Neuronal stem cell (in vitro differentiated cells): Measurements from ENCODE around the gene NOLC1.

Experiments
- DNase-seq: peaks from one replicate; pipeline ENCODE4 v3.0.0-alpha.2; 2013; ENCODE audit warnings: low spot score
- H2AFZ ChIP-seq: one replicate; pipeline ENCODE4 v1.6.1; 2013; ENCODE audit warnings: mild to moderate bottlenecking, low read length, inconsistent platforms
- H2AK5ac ChIP-seq: 2 replicates; pipeline ENCODE4 v1.6.1; 2013; ENCODE audit warnings: low read depth, mild to moderate bottlenecking, inconsistent platforms, low read length, moderate library complexity, mixed read lengths
- H2BK120ac ChIP-seq: 2 replicates; pipeline ENCODE4 v1.6.1; 2013; ENCODE audit warnings: low read depth, mild to moderate bottlenecking, inconsistent platforms, low read length, moderate library complexity, mixed read lengths
- H2BK12ac ChIP-seq: one replicate; pipeline ENCODE4 v1.6.1; 2013; ENCODE audit warnings: low read length, inconsistent platforms
- H2BK15ac ChIP-seq: 2 replicates; pipeline ENCODE4 v1.6.1; 2013; ENCODE audit warnings: mild to moderate bottlenecking, low read length, inconsistent platforms, mixed read lengths
- H2BK5ac ChIP-seq: one replicate; pipeline ENCODE4 v1.6.1; 2013; ENCODE audit warnings: inconsistent platforms, mild to moderate bottlenecking, low read length, moderate library complexity
- H3K14ac ChIP-seq: one replicate; pipeline ENCODE4 v1.6.1; 2013; ENCODE audit warnings: low read length, inconsistent platforms
- H3K18ac ChIP-seq: 2 replicates; pipeline ENCODE4 v1.6.1; 2013; ENCODE audit warnings: low read length, inconsistent platforms
- H3K23ac ChIP-seq: 2 replicates; pipeline ENCODE4 v1.6.1; 2013; ENCODE audit warnings: low read depth, mild to moderate bottlenecking, mixed read lengths, low read length, inconsistent platforms; ENCODE audit not compliant: poor library complexity
- H3K27ac ChIP-seq: replicated peaks from 3 replicates; pipeline ENCODE4 v1.5.1; 2013; ENCODE audit warnings: low read length, inconsistent platforms
- H3K27me3 ChIP-seq, 3 experiments: 2 replicates each; pipeline ENCODE4 v1.6.1; 2013; ENCODE audit warnings: low read length in 3 of 3, mild to moderate bottlenecking in 2 of 3, inconsistent platforms in 1 of 3, low read depth in 1 of 3, mixed read lengths in 1 of 3, moderate library complexity in 1 of 3; ENCODE audit not compliant: control insufficient read depth in 3 of 3, insufficient read depth in 3 of 3
- H3K36me3 ChIP-seq, 2 donors: replicated peaks in 1 of 2; 2 replicates each; pipeline ENCODE4 v1.6.1; 2013; ENCODE audit warnings: low read length in 2 of 2; ENCODE audit not compliant: control insufficient read depth in 2 of 2, insufficient read depth in 2 of 2
- H3K4ac ChIP-seq: 2 replicates; pipeline ENCODE4 v1.6.1; 2013; ENCODE audit warnings: inconsistent platforms, mild to moderate bottlenecking, low read length, moderate library complexity
- H3K4me1 ChIP-seq, 2 donors: 1 replicate in 1 of 2; 2 replicates in 1 of 2; pipeline ENCODE4 v1.6.1; 2013; ENCODE audit warnings: low read length in 2 of 2, low read depth in 1 of 2; ENCODE audit not compliant: control insufficient read depth in 2 of 2, insufficient read depth in 1 of 2
- H3K4me2 ChIP-seq: one replicate; pipeline ENCODE4 v1.6.1; 2013; ENCODE audit warnings: mild to moderate bottlenecking, low read length, inconsistent platforms; ENCODE audit not compliant: insufficient read depth, poor library complexity, severe bottlenecking
- H3K4me3 ChIP-seq, 2 donors: 2 replicates each; pipeline ENCODE4 v1.5.1; 2013; ENCODE audit warnings: low read length in 2 of 2, mild to moderate bottlenecking in 2 of 2, inconsistent platforms in 1 of 2, moderate library complexity in 1 of 2
- H3K79me1 ChIP-seq: one replicate; pipeline ENCODE4 v1.6.1; 2013; ENCODE audit warnings: low read depth, mild to moderate bottlenecking, inconsistent platforms, low read length, moderate library complexity
- H3K9ac ChIP-seq: one replicate; pipeline ENCODE4 v1.6.1; 2013; ENCODE audit warnings: mild to moderate bottlenecking, low read depth, low read length, inconsistent platforms; ENCODE audit not compliant: poor library complexity
- H3K9me3 ChIP-seq, 2 donors: replicated peaks in 1 of 2; 2 replicates each; pipeline versions ENCODE3 to v1.6.1; 2013; ENCODE audit warnings: low read length in 2 of 2, mild to moderate bottlenecking in 2 of 2, inconsistent platforms in 1 of 2, low read depth in 1 of 2, mixed read lengths in 1 of 2, moderate library complexity in 1 of 2; ENCODE audit not compliant: control insufficient read depth in 2 of 2, insufficient read depth in 1 of 2
- H4K8ac ChIP-seq: one replicate; pipeline ENCODE4 v1.6.1; 2013; ENCODE audit warnings: low read depth, mild to moderate bottlenecking, inconsistent platforms, low read length, moderate library complexity
- H4K91ac ChIP-seq: one replicate; pipeline ENCODE4 v1.6.1; 2013; ENCODE audit warnings: low read length, low read depth, mild to moderate bottlenecking, inconsistent platforms; ENCODE audit not compliant: poor library complexity
- WGBS, 2 donors: extraction: QIAGEN DNeasy Blood & Tissue Kit; methylation state at CpG; one replicate each; pipeline ENCODE4 v1.1.7; 2013; ENCODE audit warnings: missing lambda C conversion rate in 2 of 2, mixed read lengths in 1 of 2; ENCODE audit not compliant: insufficient read length in 2 of 2, insufficient replicate concordance in 1 of 2; ENCODE audit errors: extremely low coverage in 2 of 2; 5-methylcytosine and 5-hydroxymethylcytosine counted together

The NOLC1 gene

GRCh38 chr10:102109166-102110116, 42.7 kb upstream of the NOLC1 start:
- Histone ChIP-seq H3K4me1 (peaks cover 10 to 16% of the 10 kb centered on the region in 2 donors), H3K18ac (no peak overlapping the region), H4K8ac (no peak overlapping the region), H2AK5ac (no peak overlapping the region), H2AFZ (no peak overlapping the region), H4K91ac (no peak overlapping the region), H3K9me3 (peaks cover 0 to 2% of the 10 kb centered on the region in 2 donors), H3K4ac (no peak overlapping the region), H3K36me3 (peaks cover 54 to 90% of the 10 kb centered on the region in 2 donors), H2BK120ac (no peak overlapping the region), H3K27ac (no peak overlapping the region), H3K14ac (no peak overlapping the region), H3K27me3 (no peaks in the 10 kb centered on the region), H3K9ac (no peak overlapping the region), H2BK5ac (no peak overlapping the region), H2BK12ac (no peak overlapping the region), H3K23ac (no peak overlapping the region), H3K79me1 (peaks cover 17% of the 10 kb centered on the region), H3K4me2 (no peak overlapping the region), H3K4me3 (no peak overlapping the region), H2BK15ac (no peak overlapping the region)
- no CpG with 5 or more reads among the region's 24 CpGs for WGBS, 2 donors
- no peak for DNase-seq

- no peak overlapping the region for H4K91ac ChIP-seq
- peaks cover 21 to 23% of the 10 kb centered on the region in 2 donors for H3K4me1 ChIP-seq
- no peak overlapping the region for H3K18ac ChIP-seq
- H3K9me3 ChIP-seq: peaks cover 0 to 2% of the 10 kb centered on the region in 2 donors
- H3K27me3 ChIP-seq: no peaks in the 10 kb centered on the region
- no peak overlapping the region for H2BK120ac ChIP-seq
- no peak overlapping the region for H3K9ac ChIP-seq
- H3K4ac ChIP-seq: no peak overlapping the region
- H3K79me1 ChIP-seq: peaks cover 17% of the 10 kb centered on the region
- no peak overlapping the region for H2AFZ ChIP-seq
- H2BK5ac ChIP-seq: no peak overlapping the region
- no CpG with 5 or more reads among the region's 12 CpGs for WGBS, 2 donors
- H3K4me3 ChIP-seq: no peak overlapping the region
- no peak overlapping the region for H2AK5ac ChIP-seq
- peaks cover 48 to 74% of the 10 kb centered on the region in 2 donors for H3K36me3 ChIP-seq
- H2BK12ac ChIP-seq: no peak overlapping the region
- no peak overlapping the region for H4K8ac ChIP-seq
- H3K4me2 ChIP-seq: no peak overlapping the region
- no peak overlapping the region for H2BK15ac ChIP-seq
- no peak overlapping the region for H3K14ac ChIP-seq
- H3K27ac ChIP-seq: no peak overlapping the region
- H3K23ac ChIP-seq: no peak overlapping the region
- DNase-seq: no peak
Measured at GRCh38 chr10:102111276-102111675, 40.9 kb upstream of the NOLC1 start.

GRCh38 chr10:102112210-102112817, 39.9 kb upstream of the NOLC1 start:
- Histone ChIP-seq H3K23ac (no peak overlapping the region), H3K14ac (no peak overlapping the region)

More at GRCh38 chr10:102112210-102112817, 39.9 kb upstream of the NOLC1 start:
- Histone ChIP-seq H2BK120ac (no peak overlapping the region), H3K27ac (no peak overlapping the region), H4K91ac (no peak overlapping the region), H4K8ac (no peak overlapping the region), H2BK12ac (no peak overlapping the region), H3K4me1 (peaks cover 31 to 32% of the 10 kb centered on the region in 2 donors), H3K79me1 (peaks cover 17% of the 10 kb centered on the region), H3K18ac (no peak overlapping the region), H3K4me2 (peak overlapping the region; percentile 35), H3K4me3 (peak overlapping the region in 1 of 2 donors; percentile 89), H2BK5ac (peak overlapping the region; percentile 96), H3K9me3 (peaks cover 0 to 2% of the 10 kb centered on the region in 2 donors), H3K27me3 (no peaks in the 10 kb centered on the region), H2AK5ac (no peak overlapping the region), H3K9ac (no peak overlapping the region), H3K4ac (no peak overlapping the region), H2AFZ (no peak overlapping the region), H3K36me3 (peaks cover 42 to 64% of the 10 kb centered on the region in 2 donors), H2BK15ac (no peak overlapping the region)
- no peak for DNase-seq
- WGBS, 2 donors: no CpG with 5 or more reads among the region's 3 CpGs
